Measurements from ENCODE around the gene HSPA2.
"Not testable (repeated sequence)": the region's sequence is repeated elsewhere in the genome, so short reads cannot be mapped to it uniquely, and the experiment has no call there.

The HSPA2 gene

GRCh38 chr14:64544607-64545312, 4.2 kb downstream of the HSPA2 start:
- no peak overlapping the region for H3K27ac ChIP-seq
- H3K9ac ChIP-seq = no peak overlapping the region
- no peak for TF ChIP-seq Cebpa-rat (IDR thresholded peaks at IDR 0.05)
- H3K4me2 ChIP-seq = no peak overlapping the region
- H3K4me3 ChIP-seq = no peak overlapping the region
- H3K9me3 ChIP-seq (replicated peaks in 1 of 11) = peaks cover 21 to 30% (median 25%) of the 10 kb centered on the region in 11 experiments
- peaks cover 0 to 8% (median 5%) of the 10 kb centered on the region in 10 experiments; a peak in 12 of 20 replicates for H3K4me1 ChIP-seq
- peaks cover 0 to 10% (median 0%) of the 10 kb centered on the region in 11 experiments; a peak in 3 of 22 replicates for H3K36me3 ChIP-seq
- peaks cover 13 to 18% (median 14%) of the 10 kb centered on the region in 11 experiments for H3K27me3 ChIP-seq
- no peaks in the 10 kb centered on the region for H4K20me1 ChIP-seq

DNA sequence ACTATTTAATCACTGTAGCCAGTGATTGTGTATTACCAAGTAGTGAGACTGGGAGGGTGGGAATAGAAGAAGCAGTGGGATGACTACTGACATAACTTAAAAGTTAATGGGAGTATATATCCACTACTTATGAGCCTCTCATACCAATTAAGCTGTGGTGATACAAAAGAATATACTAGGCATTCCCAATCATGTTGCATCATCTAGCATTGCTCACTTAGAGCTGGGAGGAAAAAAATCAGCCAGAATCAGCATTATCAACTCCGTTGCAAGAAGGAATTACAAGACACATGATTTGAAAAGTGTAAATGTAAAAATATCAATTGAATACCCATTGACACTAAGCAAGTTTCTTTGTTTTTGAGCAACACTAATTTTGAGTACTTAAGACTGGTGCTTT, 8.5 kb downstream of the HSPA2 start:
- peak overlapping the region in 4 of 11 experiments; percentile 65 to 76 (median 68); a peak in 5 of 22 replicates for H3K4me2 ChIP-seq
- H3K4me1 ChIP-seq = peaks cover 0 to 14% (median 9%) of the 10 kb centered on the region in 10 experiments; a peak in 11 of 20 replicates
- no peak for TF ChIP-seq Cebpa-rat (IDR thresholded peaks at IDR 0.05)

GRCh38 chr14:64549791-64550620, 9.5 kb downstream of the HSPA2 start, which contains the start of gene PPP1R36:
TSS of gene PPP1R36 (plus strand) at chr14:64549961. CDS start at chr14:64549998, 37 bp downstream.
- Histone ChIP-seq H3K9me3 (replicated peaks in 1 of 11) (peaks cover 0 to 12% (median 7%) of the 10 kb centered on the region in 11 experiments; a peak in 11 of 22 replicates), H3K4me1 (peaks cover 0 to 14% (median 9%) of the 10 kb centered on the region in 10 experiments; a peak in 11 of 20 replicates), H3K27ac (no peak within 1 kb of the TSS), H3K4me2 (peak within 1 kb of the TSS; percentile 52 to 77 (median 67)), H3K9ac (no peak within 1 kb of the TSS), H3K36me3 (no peaks in the 10 kb centered on the region), H4K20me1 (no peaks in the 10 kb centered on the region), H3K27me3 (peaks cover 27 to 39% (median 34%) of the 10 kb centered on the region in 11 experiments), H3K4me3 (peak within 1 kb of the TSS; percentile 21 to 52 (median 37); a peak in 15 of 20 replicates)
- TF ChIP-seq Cebpa-rat (IDR thresholded peaks at IDR 0.05) = no peak

More for the DNA sequence above, 8.5 kb downstream of the HSPA2 start:
- no peak overlapping the region for H3K9ac ChIP-seq
- H3K27ac ChIP-seq = no peak overlapping the region
- peaks cover 27 to 39% (median 34%) of the 10 kb centered on the region in 11 experiments for H3K27me3 ChIP-seq
- H3K36me3 ChIP-seq = no peaks in the 10 kb centered on the region
- H4K20me1 ChIP-seq = no peaks in the 10 kb centered on the region
- H3K4me3 ChIP-seq = no peak overlapping the region
- H3K9me3 ChIP-seq (replicated peaks in 1 of 11) = peaks cover 0 to 12% (median 7%) of the 10 kb centered on the region in 11 experiments; a peak in 11 of 22 replicates

DNA sequence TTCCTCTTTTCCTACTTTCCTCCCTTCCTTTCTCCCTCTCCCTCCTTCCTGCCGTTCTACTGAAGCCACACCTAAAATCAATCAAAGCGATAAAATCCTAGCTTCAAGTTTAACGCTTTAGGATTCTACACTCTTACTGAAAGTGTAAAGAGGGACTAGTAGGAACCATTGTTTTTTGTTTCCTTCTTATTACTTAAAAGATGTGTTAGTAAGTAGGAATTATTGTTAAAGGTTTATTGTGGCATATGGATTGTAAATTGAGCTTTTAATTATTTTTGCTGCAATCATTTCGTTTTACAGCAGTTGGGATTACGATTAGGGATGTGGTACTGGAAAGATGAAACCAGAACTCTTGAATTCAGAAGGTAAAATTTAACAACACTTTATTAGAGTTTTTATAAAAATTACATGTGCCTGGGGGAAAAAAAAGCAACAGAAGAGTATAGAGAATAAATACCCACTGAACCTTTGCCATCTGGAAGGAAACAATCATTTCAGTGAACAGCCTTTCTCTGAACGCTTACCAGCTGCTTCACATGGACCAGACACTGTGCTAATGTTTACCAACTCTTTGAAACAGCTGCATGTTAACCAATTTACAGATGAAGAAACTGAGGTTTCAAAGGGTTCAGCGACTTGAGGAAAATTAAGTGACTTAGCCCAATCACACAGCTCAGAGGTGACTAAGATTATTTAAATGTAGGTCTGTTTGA, 10.2 kb downstream of the HSPA2 start:
- no peak overlapping the region for H3K27ac ChIP-seq
- H3K4me1 ChIP-seq = peaks cover 0 to 14% (median 9%) of the 10 kb centered on the region in 10 experiments; a peak in 11 of 20 replicates
- no peak overlapping the region for H3K4me3 ChIP-seq
- H3K27me3 ChIP-seq = peaks cover 27 to 39% (median 34%) of the 10 kb centered on the region in 11 experiments
- peaks cover 0 to 12% (median 7%) of the 10 kb centered on the region in 11 experiments; a peak in 11 of 22 replicates for H3K9me3 ChIP-seq (replicated peaks in 1 of 11)
- no peak for TF ChIP-seq Cebpa-rat (IDR thresholded peaks at IDR 0.05)
- H3K4me2 ChIP-seq = peak overlapping the region in 1 of 11 experiments; percentile 63; a peak in 1 of 22 replicates
- H3K36me3 ChIP-seq = no peaks in the 10 kb centered on the region
- H3K9ac ChIP-seq = no peak overlapping the region
- no peaks in the 10 kb centered on the region for H4K20me1 ChIP-seq

DNA sequence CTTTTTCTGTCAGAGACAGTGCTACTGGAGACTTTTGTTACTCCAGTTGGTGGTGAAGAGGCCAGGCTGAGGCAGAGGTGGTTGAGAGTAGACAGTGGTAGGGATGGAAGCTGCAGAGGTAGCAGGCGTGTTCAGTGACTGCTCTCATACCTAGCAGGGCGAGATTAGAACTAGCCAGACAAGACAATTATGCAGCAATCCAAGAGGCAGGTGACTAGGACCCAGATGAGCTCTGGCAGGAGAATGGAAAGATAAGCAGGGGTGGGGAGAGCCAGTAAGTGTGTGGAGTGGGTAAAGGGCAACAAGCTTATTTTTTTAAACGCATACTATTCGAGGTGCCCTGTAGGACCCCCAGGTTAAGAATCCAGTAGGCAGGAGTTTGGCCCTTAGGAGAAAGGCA, 14.0 kb downstream of the HSPA2 start:
- peaks cover 0 to 8% (median 5%) of the 10 kb centered on the region in 11 experiments; a peak in 11 of 22 replicates for H3K9me3 ChIP-seq (replicated peaks in 1 of 11)
- peaks cover 0 to 9% (median 7%) of the 10 kb centered on the region in 10 experiments; a peak in 10 of 20 replicates for H3K4me1 ChIP-seq
- H3K27ac ChIP-seq = no peak overlapping the region
- no peak overlapping the region for H3K4me2 ChIP-seq
- no peaks in the 10 kb centered on the region for H4K20me1 ChIP-seq
- no peak for TF ChIP-seq Cebpa-rat (IDR thresholded peaks at IDR 0.05)
- peaks cover 16 to 24% (median 22%) of the 10 kb centered on the region in 11 experiments for H3K27me3 ChIP-seq
- H3K36me3 ChIP-seq = no peaks in the 10 kb centered on the region
- no peak overlapping the region for H3K4me3 ChIP-seq
- H3K9ac ChIP-seq = no peak overlapping the region

GRCh38 chr14:64556526-64556925, 16.0 kb downstream of the HSPA2 start:
- Histone ChIP-seq H3K4me1 (peaks cover 5 to 10% (median 7%) of the 10 kb centered on the region in 10 experiments; a peak in 16 of 20 replicates), H3K9ac (no peak overlapping the region), H3K4me2 (no peak overlapping the region), H3K27me3 (peaks cover 0 to 5% (median 2%) of the 10 kb centered on the region in 11 experiments; a peak in 9 of 22 replicates), H3K27ac (no peak overlapping the region), H3K4me3 (no peak overlapping the region), H3K9me3 (replicated peaks in 1 of 11) (no peaks in the 10 kb centered on the region), H4K20me1 (no peaks in the 10 kb centered on the region), H3K36me3 (no peaks in the 10 kb centered on the region)
- TF ChIP-seq Cebpa-rat (IDR thresholded peaks at IDR 0.05) = no peak

GRCh38 chr14:64558216-64558615, 17.7 kb downstream of the HSPA2 start:
- H3K4me3 ChIP-seq = not testable (repeated sequence)

GRCh38 chr14:64561631-64562030, 21.1 kb downstream of the HSPA2 start:
- Histone ChIP-seq H3K9ac (no peak overlapping the region), H4K20me1 (no peaks in the 10 kb centered on the region), H3K4me1 (peaks cover 7 to 15% (median 9%) of the 10 kb centered on the region in 10 experiments; a peak in 18 of 20 replicates), H3K9me3 (replicated peaks in 1 of 11) (no peaks in the 10 kb centered on the region), H3K4me3 (no peak overlapping the region), H3K4me2 (peak overlapping the region in 7 of 11 experiments; percentile 12 to 40 (median 29); a peak in 6 of 22 replicates), H3K36me3 (no peaks in the 10 kb centered on the region), H3K27me3 (no peaks in the 10 kb centered on the region), H3K27ac (no peak overlapping the region)
- TF ChIP-seq Cebpa-rat (IDR thresholded peaks at IDR 0.05) = no peak

More at GRCh38 chr14:64558216-64558615, 17.7 kb downstream of the HSPA2 start:
- H3K27me3 ChIP-seq; H4K20me1 ChIP-seq; H3K27ac ChIP-seq; H3K36me3 ChIP-seq; H3K9ac ChIP-seq; H3K9me3 ChIP-seq (replicated peaks in 1 of 11); H3K4me2 ChIP-seq: not testable (repeated sequence)
- H3K4me1 ChIP-seq = peaks cover 5 to 12% (median 7%) of the 10 kb centered on the region in 10 experiments; a peak in 16 of 20 replicates

All from BLaER1 treated with 17β-estradiol and CSF1 and Interleukin-3, amounts not matched to agents 10 nM and 100 nM (cell line).